Suppressor macrophage treated with lipopolysaccharide for 1 hour (primary cell): Measurements from ENCODE around the gene SLC7A14.
"Not testable (repeated sequence)": the region's sequence is repeated elsewhere in the genome, so short reads cannot be mapped to it uniquely, and the experiment has no call there.

Experiments used
- DNase-seq, 3 donors: peaks; one replicate each; pipeline ENCODE4 v3.0.0-alpha.2; 2020 to 2022

The SLC7A14 gene

GRCh38 chr3:170589113-170589512 lies 3.2 kb upstream of the SLC7A14 start:
- no peak for DNase-seq

DNA sequence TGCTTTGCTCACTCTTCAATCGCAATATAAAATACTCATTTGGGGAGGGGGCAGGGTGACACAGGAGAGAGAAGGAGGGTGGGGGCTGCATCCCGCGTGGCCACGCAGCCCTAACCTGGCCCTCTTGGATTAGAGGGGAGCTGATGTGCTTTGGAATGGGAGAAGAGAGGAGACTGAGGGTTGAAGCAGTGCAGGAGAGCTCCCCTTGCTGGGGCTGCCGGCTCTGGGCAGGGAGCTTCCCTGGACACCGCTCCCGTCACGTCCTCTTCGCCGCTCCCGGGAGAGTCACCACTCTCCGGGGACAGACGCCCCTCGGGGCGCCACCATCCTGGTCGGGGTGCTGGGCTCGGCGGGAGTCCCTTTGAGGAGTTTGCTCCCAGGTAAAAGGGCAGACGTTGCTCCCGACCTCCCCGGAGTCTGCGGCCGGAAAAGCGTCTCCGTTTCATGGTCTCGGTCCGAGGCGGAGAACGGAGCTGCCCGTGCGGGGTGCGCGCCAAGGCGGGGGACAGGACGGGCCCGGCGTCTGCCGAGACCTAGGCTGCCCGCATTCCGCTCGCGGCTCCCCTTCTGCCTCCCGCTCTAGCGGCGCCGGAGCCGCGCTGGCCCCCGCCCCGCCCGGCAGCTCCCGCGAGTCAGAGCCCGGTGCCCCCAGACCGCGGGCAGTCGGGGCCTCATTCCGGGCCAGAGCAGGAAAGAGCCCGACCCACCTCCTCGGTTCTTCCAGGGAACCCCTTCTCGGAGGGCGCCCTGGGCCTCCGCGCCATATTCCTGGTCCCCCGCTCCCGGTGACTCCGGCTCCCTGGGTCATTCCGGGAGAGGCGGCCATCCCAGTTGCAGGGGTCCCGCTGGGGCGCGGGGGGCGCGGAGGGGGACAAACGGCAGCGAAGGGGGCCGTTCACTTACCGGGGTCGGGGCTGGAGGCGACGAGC lies 603 bp downstream of the SLC7A14 start:
- DNase-seq = no peak

DNA sequence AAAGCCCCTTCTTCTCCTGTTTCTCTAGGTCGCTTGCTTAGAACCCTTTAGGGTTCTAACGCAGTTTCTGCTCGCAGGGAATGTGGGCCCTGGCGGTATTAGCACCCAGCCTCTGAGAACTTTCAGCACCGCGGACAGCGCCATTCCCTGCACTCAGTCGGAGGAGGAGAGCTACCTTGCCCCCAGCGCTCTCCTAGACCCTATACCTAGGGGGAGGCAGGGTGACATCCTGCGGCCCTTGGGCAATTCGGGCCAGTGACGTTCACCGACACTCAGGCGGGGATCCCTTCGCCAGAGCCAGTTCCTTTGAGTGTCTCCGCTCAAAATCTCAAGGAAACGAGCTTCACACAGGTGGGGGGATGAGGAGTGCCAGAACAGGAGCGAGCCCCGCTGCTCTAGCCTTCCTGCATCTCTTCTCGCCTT lies 1.3 kb downstream of the SLC7A14 start:
- DNase-seq = peak; percentile 51 to 73 (median 60)

GRCh38 chr3:170579646-170580045 lies 6.2 kb downstream of the SLC7A14 start:
- DNase-seq = no peak

GRCh38 chr3:170572665-170573253 lies 13.1 kb downstream of the SLC7A14 start:
- peak; percentile 3 to 29 (median 29) for DNase-seq

DNA sequence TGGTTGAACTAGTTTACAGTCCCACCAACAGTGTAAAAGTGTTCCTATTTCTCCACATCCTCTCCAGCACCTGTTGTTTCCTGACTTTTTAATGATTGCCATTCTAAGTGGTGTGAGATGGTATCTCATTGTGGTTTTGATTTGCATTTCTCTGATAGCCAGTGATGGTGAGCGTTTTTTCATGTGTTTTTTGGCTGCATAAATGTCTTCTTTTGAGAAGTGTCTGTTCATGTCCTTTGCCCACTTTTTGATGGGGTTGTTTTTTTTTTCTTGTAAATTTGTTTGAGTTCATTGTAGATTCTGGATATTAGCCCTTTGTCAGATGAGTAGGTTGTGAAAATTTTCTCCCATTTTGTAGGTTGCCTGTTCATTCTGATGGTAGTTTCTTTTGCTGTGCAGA lies 18.3 kb downstream of the SLC7A14 start:
- DNase-seq = not testable (repeated sequence)

DNA sequence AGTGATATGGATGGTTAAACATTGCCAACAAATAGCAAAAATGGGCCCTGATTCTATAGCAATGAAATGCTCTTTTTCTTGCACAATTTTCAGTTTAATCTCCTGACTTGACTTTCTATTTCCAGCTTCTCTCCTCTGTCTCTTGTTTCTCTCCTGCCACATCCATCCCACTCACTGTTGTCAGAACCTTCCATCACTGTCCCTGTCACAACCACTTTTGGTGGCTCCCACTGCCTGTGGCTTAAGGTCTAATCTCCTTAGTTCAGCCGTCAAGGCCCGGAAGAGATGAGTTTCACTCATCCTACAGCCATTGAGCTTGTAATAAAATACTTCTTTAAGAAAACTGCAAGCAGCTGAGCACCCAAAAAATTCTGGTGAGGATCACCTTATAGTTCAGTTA lies 19.5 kb downstream of the SLC7A14 start:
- no peak for DNase-seq

DNA sequence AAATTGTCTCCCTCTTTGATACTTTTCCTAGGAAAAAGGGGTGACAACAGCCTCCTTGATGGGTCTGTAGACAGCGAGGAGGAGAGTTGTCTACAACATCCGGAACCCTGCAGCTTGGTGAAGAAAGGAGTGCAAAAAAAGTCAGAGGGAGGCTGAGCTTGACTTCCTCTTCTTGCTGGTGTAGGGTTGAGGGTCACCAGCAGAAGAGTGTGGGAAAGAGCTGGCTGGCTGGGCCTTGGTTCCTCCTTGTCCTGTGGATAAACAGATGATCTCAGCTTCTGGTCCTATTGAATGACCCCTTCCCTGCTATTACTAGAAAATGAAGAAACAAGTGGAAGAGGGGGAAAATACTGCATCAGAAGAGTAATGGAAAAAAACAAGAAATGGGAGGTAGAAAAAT lies 20.4 kb downstream of the SLC7A14 start:
- DNase-seq = peak in 2 of 3 donors; percentile 5 to 9

DNA sequence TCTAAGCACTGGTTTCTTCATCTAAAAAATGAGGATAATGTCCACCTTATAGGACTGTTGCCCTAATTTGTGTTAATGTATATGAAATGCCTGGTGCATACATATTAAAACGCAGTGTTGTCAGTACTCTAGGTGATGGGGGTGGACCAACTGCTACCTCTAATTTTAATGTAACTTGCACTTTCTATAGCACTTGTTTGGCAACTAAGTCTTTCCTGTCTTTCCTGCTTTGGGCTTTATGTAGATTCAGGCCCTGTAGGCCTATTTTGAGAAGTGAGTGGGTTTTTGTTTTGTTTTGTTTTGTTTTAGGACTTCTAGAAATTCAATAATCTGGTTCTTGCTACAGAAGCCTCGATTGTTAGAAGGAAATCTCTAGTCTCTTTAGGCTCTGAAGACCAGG lies 21.2 kb downstream of the SLC7A14 start:
- DNase-seq = no peak

GRCh38 chr3:170563712-170564423 lies 22.0 kb downstream of the SLC7A14 start:
- DNase-seq = peak; percentile 12 to 42 (median 20)

DNA sequence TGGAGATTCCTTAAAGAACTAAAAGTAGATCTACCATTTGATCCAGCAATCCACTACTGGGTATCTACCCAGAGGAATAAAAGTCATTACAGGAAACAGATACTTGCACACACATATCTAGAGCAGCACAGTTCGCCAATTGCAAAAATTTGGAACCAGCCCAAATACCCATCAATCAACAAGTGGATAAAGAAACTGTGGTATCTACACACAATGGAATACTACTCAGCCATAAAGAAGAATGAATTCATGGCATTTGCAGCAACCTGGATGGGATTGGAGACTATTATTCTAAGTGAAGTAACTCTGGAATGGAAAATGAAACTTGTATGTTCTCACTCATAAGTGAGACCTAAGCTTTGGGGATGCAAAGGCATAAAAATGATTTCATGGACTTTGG lies 23.8 kb downstream of the SLC7A14 start:
- DNase-seq = no peak

- no peak for DNase-seq
These were observed 25.0 kb downstream of the SLC7A14 start for GRCh38 chr3:170560717-170561382.

DNA sequence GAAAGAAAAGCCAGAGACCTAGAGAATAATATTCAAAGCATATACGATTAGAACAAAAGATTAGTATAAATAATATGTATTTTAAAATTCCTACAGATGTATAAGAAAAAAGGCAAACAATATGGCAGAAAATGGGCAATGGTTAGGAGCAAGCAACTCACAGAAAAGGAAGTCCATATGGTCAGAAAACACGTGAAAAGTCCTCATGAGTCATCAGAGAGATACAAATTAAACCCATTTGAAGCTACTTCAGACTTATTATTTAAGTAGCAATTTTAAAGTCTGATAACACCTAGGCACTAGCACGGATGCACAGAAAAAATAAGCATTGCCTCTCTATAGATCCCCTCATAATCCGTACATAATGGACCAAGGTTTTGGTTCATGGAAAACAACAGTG lies 25.6 kb downstream of the SLC7A14 start:
- peak in 1 of 3 donors; percentile 24 for DNase-seq

DNA sequence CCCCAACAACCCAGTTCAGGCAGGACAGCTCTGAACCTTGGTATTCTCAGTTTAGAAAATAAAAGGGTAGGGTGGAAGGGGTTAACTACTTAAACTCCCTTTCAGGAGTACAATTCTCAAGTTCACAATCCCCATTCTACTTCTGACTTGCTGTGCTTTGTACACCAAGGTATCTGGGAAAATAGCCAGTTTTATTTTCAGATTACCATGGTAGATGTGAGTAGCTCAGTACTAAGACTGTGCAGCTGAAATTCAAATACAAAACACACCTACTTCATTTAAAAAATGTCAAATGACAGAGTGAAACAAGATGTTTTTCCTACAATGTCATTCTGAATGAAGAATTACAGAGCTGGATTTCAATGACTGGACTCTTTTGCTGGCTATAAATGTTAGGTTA lies 27.4 kb downstream of the SLC7A14 start:
- DNase-seq = no peak

- no peak for DNase-seq
These were observed 30.5 kb downstream of the SLC7A14 start for GRCh38 chr3:170555329-170555728.

DNA sequence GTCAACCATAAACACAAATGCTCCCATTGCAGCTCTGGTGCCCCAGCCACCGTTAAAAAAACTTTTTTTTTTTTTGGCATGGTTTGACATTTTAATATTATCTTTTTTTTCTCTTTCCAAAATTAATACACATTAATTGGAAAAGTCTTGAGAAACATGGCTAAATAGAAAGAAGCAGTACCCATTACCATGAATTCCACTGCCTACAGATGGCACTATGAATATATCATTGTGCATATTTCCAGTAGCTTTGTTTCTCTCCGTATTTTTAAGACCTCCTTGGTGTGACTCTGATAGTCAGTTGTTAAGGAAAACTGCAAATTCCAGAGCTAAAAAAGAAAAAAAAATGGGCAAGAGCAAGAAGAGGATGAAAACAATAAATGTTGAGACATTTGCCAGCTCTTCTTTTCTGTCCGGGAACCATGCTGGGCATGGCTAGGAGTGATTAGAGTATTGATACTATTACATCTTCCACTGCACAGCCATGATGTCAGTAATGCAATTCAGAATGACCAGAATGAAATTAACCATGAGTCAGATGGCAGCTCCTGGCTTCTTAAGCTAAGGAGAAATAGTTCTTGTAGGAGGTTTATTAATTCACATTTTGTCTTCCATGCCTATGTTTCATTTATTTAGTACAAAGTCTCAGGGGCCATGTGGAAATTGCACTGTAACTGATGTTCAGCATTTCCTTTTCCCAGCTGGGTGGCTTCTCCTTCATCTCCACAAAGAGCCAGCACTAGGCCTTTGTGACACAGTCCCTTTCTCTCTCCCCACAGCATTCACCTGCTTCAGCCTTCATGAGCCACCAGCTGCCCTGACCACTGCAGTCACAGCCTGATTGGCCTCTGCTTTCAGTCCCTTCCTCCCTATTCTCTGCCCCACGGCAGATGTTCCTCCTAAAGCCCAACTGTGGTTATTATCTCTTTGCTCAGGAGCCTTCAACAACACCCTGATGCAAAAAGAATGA lies 31.8 kb downstream of the SLC7A14 start:
- DNase-seq = no peak

DNA sequence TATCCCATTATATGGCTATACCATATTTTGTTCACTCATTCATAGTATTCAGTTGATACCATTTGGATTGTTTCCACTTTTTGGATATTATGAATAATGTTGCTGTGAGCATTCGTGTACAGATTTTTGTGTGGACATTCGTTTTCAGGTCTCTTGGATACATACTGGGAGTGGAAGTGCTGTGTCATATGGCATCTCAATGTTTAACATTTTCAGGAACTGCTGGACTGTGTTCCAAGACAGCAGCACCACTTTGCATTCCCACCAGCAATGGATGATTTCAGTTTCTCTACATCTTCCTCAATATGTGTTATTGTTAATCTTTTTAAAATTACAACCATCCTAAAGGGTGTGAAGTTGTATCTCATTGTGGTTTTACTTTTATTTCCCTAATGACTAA lies 34.6 kb downstream of the SLC7A14 start:
- DNase-seq = no peak

DNA sequence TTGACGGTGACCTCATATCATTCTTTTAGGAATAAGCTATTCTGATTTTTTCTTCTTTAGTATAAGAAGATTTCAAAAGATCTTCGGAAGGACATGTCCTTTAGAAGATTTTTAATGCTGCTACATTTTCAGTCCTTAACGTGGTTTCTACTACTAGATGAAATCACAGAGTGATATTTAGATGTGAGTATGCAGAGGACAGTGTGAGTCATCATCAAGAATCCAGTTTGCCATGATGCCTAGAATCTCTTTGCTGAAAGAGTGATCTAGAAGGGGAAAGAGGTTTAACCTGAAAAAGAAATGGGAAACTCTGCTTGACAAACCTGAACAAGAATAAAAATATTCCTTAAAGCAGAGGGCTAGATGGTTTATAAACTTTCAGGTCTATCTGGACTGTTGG lies 43.2 kb downstream of the SLC7A14 start:
- DNase-seq = no peak

DNA sequence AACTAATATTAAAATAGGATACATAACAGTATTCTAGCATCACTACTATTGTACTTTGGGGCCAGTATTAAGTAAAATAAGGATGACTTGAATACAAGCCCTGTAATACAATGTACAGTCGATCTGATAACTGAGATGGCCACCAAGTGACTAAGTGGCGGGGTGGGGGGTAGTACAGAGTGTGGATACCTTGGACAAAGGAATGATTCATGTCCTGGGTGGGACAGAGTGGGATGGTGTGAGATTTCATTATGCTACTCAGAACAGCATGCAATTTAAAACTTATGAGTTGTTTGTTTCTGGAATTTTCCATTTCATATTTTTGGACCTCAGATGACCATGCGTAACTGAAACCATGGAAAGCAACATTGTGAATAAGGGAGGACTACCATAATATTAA lies 46.0 kb downstream of the SLC7A14 start:
- no peak for DNase-seq

GRCh38 chr3:170536712-170537111 lies 49.2 kb downstream of the SLC7A14 start:
- no peak for DNase-seq

GRCh38 chr3:170534227-170534626 lies 51.6 kb downstream of the SLC7A14 start:
- no peak for DNase-seq

- DNase-seq = no peak
These were observed 53.3 kb downstream of the SLC7A14 start for GRCh38 chr3:170532573-170532972.
